CD4-positive, alpha-beta memory T cell (primary cell): ENCODE data around the gene ACSL1. TPM values are rescaled to one million over a fixed set of nuclear protein-coding genes. Genes with fewer than 3 reads are reported as not detected.

Experiments used
- CTCF ChIA-PET: fragments of 350-600 bp; sonication (Branson Sonifier 250); formaldehyde crosslinking; loops from one replicate; lab custom pipeline; 2021; ENCODE audit warnings: inconsistent platforms; ENCODE audit not compliant: partially characterized antibody; lab: Charles Lee
- POLR2A ChIA-PET: fragments of 350-600 bp; sonication (Branson Sonifier 250); formaldehyde crosslinking; loops from one replicate; lab custom pipeline; 2021; ENCODE audit not compliant: partially characterized antibody; lab: Charles Lee
- DNase-seq, 5 donors: peaks; one replicate each; pipeline versions ENCODE4 v3.0.0 to v3.0.0-alpha.2; 2020 to 2022; ENCODE audit warnings: mixed read lengths in 1 of 5
- H3K27ac ChIP-seq: one replicate; pipeline ENCODE4 v1.7.0; 2013; ENCODE audit warnings: low read depth, low read length
- H3K27me3 ChIP-seq: 2 replicates; pipeline ENCODE4 v1.7.0; 2013; ENCODE audit warnings: mild to moderate bottlenecking, low read length, moderate library complexity; ENCODE audit not compliant: insufficient read depth
- H3K36me3 ChIP-seq: 2 replicates; pipeline ENCODE4 v1.7.0; 2013; ENCODE audit warnings: mild to moderate bottlenecking, low read length, moderate library complexity; ENCODE audit not compliant: insufficient read depth
- H3K4me1 ChIP-seq: 2 replicates; pipeline ENCODE4 v1.7.0; 2013; ENCODE audit warnings: mild to moderate bottlenecking, low read length, moderate library complexity; ENCODE audit not compliant: insufficient read depth
- H3K4me3 ChIP-seq, 2 donors: one replicate each; pipeline ENCODE4 v1.7.0; 2013; ENCODE audit warnings: low read length in 2 of 2, mild to moderate bottlenecking in 1 of 2
- H3K9me3 ChIP-seq, 2 donors: one replicate each; pipeline ENCODE4 v1.7.0; 2013; ENCODE audit warnings: low read length in 2 of 2, control low read depth in 1 of 2; ENCODE audit not compliant: control insufficient read depth in 1 of 2
- H3K27ac Mint-ChIP-seq, 7 donors: one replicate each; pipeline ENCODE4 v1.8.0; 2020 to 2021; ENCODE audit warnings: mixed read lengths in 7 of 7, mild to moderate bottlenecking in 6 of 7, inconsistent platforms in 3 of 7, moderate library complexity in 3 of 7
- H3K27me3 Mint-ChIP-seq, 2 donors: one replicate each; pipeline ENCODE4 v1.8.0; 2020 to 2021; ENCODE audit warnings: mixed read lengths in 2 of 2
- H3K36me3 Mint-ChIP-seq, 2 donors: one replicate each; pipeline ENCODE4 v1.8.0; 2020 to 2021; ENCODE audit warnings: mixed read lengths in 2 of 2, inconsistent platforms in 1 of 2, mild to moderate bottlenecking in 1 of 2
- H3K4me1 Mint-ChIP-seq, 4 donors: one replicate each; pipeline ENCODE4 v1.8.0; 2020 to 2021; ENCODE audit warnings: mixed read lengths in 4 of 4, mild to moderate bottlenecking in 1 of 4
- H3K4me3 Mint-ChIP-seq, 8 donors: one replicate each; pipeline ENCODE4 v1.8.0; 2020 to 2021; ENCODE audit warnings: mixed read lengths in 8 of 8, mild to moderate bottlenecking in 7 of 8, moderate library complexity in 6 of 8, inconsistent platforms in 3 of 8
- H3K9me3 Mint-ChIP-seq, 8 donors: one replicate each; pipeline ENCODE4 v1.8.0; 2020 to 2021; ENCODE audit warnings: mixed read lengths in 8 of 8, mild to moderate bottlenecking in 5 of 8, inconsistent platforms in 3 of 8, moderate library complexity in 1 of 8
- intact Hi-C: fragments of 100-400 bp; cut with micrococcal nuclease; formaldehyde crosslinking; loops from one replicate; pipeline ENCODE4 v1.15.1; 2023
- polyA plus RNA-seq, 2 donors: library from polyadenylated mRNA; unstranded; fragments of 300-500 nt; fragmentation: Illumina TruSeq; gene quantifications; one replicate each; pipeline ENCODE4 v1.2.3, GENCODE V29; 2021
- total RNA-seq, 2 experiments: library from RNA; stranded (reverse); gene quantifications; one replicate each; pipeline ENCODE4 v1.2.3, GENCODE V29; 2021

The ACSL1 gene
- total and polyA plus RNA-seq, 4 experiments from 2014 or later, result 4.0 to 12.9 (median 9.2) TPM

GRCh38 chr4:184765473-184766340 lies 60.1 kb downstream of the ACSL1 start:
- Histone ChIP-seq H3K27ac (no peak overlapping the region), H3K4me1 (peaks cover 15% of the 10 kb centered on the region), H3K27me3 (no peaks in the 10 kb centered on the region), H3K4me3 (no peak overlapping the region), H3K9me3 (no peaks in the 10 kb centered on the region), H3K36me3 (peaks cover 4% of the 10 kb centered on the region)
- no peak overlapping the region for H3K27ac Mint-ChIP-seq
- no peaks in the 10 kb centered on the region for H3K27me3 Mint-ChIP-seq
- peaks cover 6 to 19% (median 15%) of the 10 kb centered on the region in 4 donors for H3K4me1 Mint-ChIP-seq
- H3K36me3 Mint-ChIP-seq, result peaks cover 23 to 49% of the 10 kb centered on the region in 2 donors
- intact Hi-C loops, result no loop called here
- no peak overlapping the region for H3K4me3 Mint-ChIP-seq
- CTCF ChIA-PET, result interaction anchor here (1.4 kb wide), 1 partner anchor 502 kb away, joined by 3 read pairs; no protein-coding TSS in a partner anchor
- POLR2A ChIA-PET, result no interaction called here
- H3K9me3 Mint-ChIP-seq, result no peaks in the 10 kb centered on the region
- no peak for DNase-seq

- POLR2A ChIA-PET, result interaction anchor here (0.6 kb wide), 1 partner anchor 410 kb away, joined by 3 read pairs; no protein-coding TSS in a partner anchor
- DNase-seq, result no peak
- Histone ChIP-seq H3K9me3 (no peaks in the 10 kb centered on the region), H3K36me3 (peaks cover 4% of the 10 kb centered on the region), H3K4me1 (peaks cover 15% of the 10 kb centered on the region), H3K4me3 (no peak overlapping the region), H3K27me3 (no peaks in the 10 kb centered on the region), H3K27ac (no peak overlapping the region)
- Mint-ChIP-seq H3K27ac (peak overlapping the region in 3 of 7 donors; percentile 1 to 68 (median 43)), H3K27me3 (no peaks in the 10 kb centered on the region), H3K9me3 (no peaks in the 10 kb centered on the region), H3K4me1 (peaks cover 6 to 19% (median 15%) of the 10 kb centered on the region in 4 donors), H3K36me3 (peaks cover 31 to 50% of the 10 kb centered on the region in 2 donors), H3K4me3 (peak overlapping the region in 1 of 8 donors; percentile 4)
- CTCF ChIA-PET, result no interaction called here
- intact Hi-C loops, result no loop called here
These were observed 61.2 kb downstream of the ACSL1 start for GRCh38 chr4:184764601-184765000.

GRCh38 chr4:184763150-184763780 lies 62.5 kb downstream of the ACSL1 start:
- H3K4me1 Mint-ChIP-seq, result peaks cover 6 to 19% (median 15%) of the 10 kb centered on the region in 4 donors
- peaks cover 4% of the 10 kb centered on the region for H3K36me3 ChIP-seq
- no peak overlapping the region for H3K27ac ChIP-seq
- POLR2A ChIA-PET, result interaction anchor here (1.6 kb wide), 1 partner anchor 29 kb away, joined by 18 read pairs; the partner anchor contains the start of gene CENPU
- H3K27ac Mint-ChIP-seq, result peak overlapping the region in 6 of 7 donors; percentile 2 to 57 (median 26)
- intact Hi-C loops, result no loop called here
- H3K4me1 ChIP-seq, result peaks cover 15% of the 10 kb centered on the region
- H3K4me3 Mint-ChIP-seq, result no peak overlapping the region
- H3K27me3 Mint-ChIP-seq, result no peaks in the 10 kb centered on the region
- no peaks in the 10 kb centered on the region for H3K9me3 Mint-ChIP-seq
- no peak overlapping the region for H3K4me3 ChIP-seq
- peaks cover 33 to 55% of the 10 kb centered on the region in 2 donors for H3K36me3 Mint-ChIP-seq
- H3K9me3 ChIP-seq, result no peaks in the 10 kb centered on the region
- CTCF ChIA-PET, result interaction anchor here (1.6 kb wide), 1 partner anchor 13 kb away, joined by 3 read pairs; no protein-coding TSS in a partner anchor
- H3K27me3 ChIP-seq, result no peaks in the 10 kb centered on the region
- DNase-seq, result no peak

- Mint-ChIP-seq H3K27ac (peak overlapping the region; percentile 71 to 95 (median 87)), H3K36me3 (peaks cover 29 to 51% of the 10 kb centered on the region in 2 donors), H3K27me3 (no peaks in the 10 kb centered on the region), H3K4me1 (peaks cover 6 to 19% (median 15%) of the 10 kb centered on the region in 4 donors), H3K4me3 (peak overlapping the region; percentile 59 to 85 (median 77)), H3K9me3 (no peaks in the 10 kb centered on the region)
- no peaks in the 10 kb centered on the region for H3K27me3 ChIP-seq
- no peaks in the 10 kb centered on the region for H3K9me3 ChIP-seq
- ChIA-PET POLR2A (interaction anchor here (0.7 to 1.6 kb wide), 4 partner anchors 10 to 381 kb away, joined by 3 to 18 read pairs (median 5); partner anchors contain the start of genes CASP3, CENPU, PRIMPOL and SLC25A4), CTCF (interaction anchor here (1.1 to 1.6 kb wide), 2 partner anchors 12 to 16 kb away, joined by 3 read pairs; no protein-coding TSS in a partner anchor)
- H3K27ac ChIP-seq, result no peak overlapping the region
- H3K36me3 ChIP-seq, result peaks cover 4% of the 10 kb centered on the region
- H3K4me1 ChIP-seq, result peaks cover 15% of the 10 kb centered on the region
- peak overlapping the region in 1 of 2 donors; percentile 44 for H3K4me3 ChIP-seq
- intact Hi-C loops, result loop anchor here (1.0 kb wide), 2 partner anchors 113 to 498 kb away; partner anchors contain the start of genes CASP3 and PRIMPOL
- peak; percentile 57 to 79 (median 72) for DNase-seq
These were observed 63.7 kb downstream of the ACSL1 start for GRCh38 chr4:184762100-184762499.

GRCh38 chr4:184760681-184761080 lies 65.1 kb downstream of the ACSL1 start:
- no peaks in the 10 kb centered on the region for H3K9me3 Mint-ChIP-seq
- ChIA-PET CTCF (no interaction called here), POLR2A (no interaction called here)
- intact Hi-C loops, result no loop called here
- Histone ChIP-seq H3K9me3 (no peaks in the 10 kb centered on the region), H3K4me1 (peaks cover 15% of the 10 kb centered on the region), H3K27ac (no peak overlapping the region), H3K27me3 (no peaks in the 10 kb centered on the region), H3K36me3 (peaks cover 4% of the 10 kb centered on the region), H3K4me3 (no peak overlapping the region)
- H3K27me3 Mint-ChIP-seq, result no peaks in the 10 kb centered on the region
- DNase-seq, result no peak
- H3K36me3 Mint-ChIP-seq, result peaks cover 29 to 52% of the 10 kb centered on the region in 2 donors
- H3K4me1 Mint-ChIP-seq, result peaks cover 6 to 19% (median 15%) of the 10 kb centered on the region in 4 donors
- no peak overlapping the region for H3K4me3 Mint-ChIP-seq
- H3K27ac Mint-ChIP-seq, result no peak overlapping the region

GRCh38 chr4:184757810-184758209 lies 68.0 kb downstream of the ACSL1 start:
- Histone ChIP-seq H3K9me3 (no peaks in the 10 kb centered on the region), H3K36me3 (no peaks in the 10 kb centered on the region), H3K27me3 (no peaks in the 10 kb centered on the region), H3K27ac (no peak overlapping the region), H3K4me1 (peaks cover 15% of the 10 kb centered on the region), H3K4me3 (no peak overlapping the region)
- no peak for DNase-seq
- intact Hi-C loops, result no loop called here
- Mint-ChIP-seq H3K4me3 (no peak overlapping the region), H3K36me3 (peaks cover 39 to 53% of the 10 kb centered on the region in 2 donors), H3K27me3 (no peaks in the 10 kb centered on the region), H3K4me1 (peaks cover 6 to 15% (median 13%) of the 10 kb centered on the region in 4 donors), H3K27ac (no peak overlapping the region), H3K9me3 (no peaks in the 10 kb centered on the region)
- ChIA-PET POLR2A (no interaction called here), CTCF (interaction anchor here (1.8 kb wide), 1 partner anchor 12 kb away, joined by 6 read pairs; no protein-coding TSS in a partner anchor)
